HG02763 (cell line): Measurements from ENCODE around the gene SLC8A3.

Experiments used
- ATAC-seq: cut with Tn5 transposase; IDR thresholded peaks from one replicate; pipeline ENCODE4 v1.9.1; 2021; ENCODE audit warnings: mild to moderate bottlenecking, moderate library complexity; ENCODE audit not compliant: unreplicated experiment

The SLC8A3 gene

DNA sequence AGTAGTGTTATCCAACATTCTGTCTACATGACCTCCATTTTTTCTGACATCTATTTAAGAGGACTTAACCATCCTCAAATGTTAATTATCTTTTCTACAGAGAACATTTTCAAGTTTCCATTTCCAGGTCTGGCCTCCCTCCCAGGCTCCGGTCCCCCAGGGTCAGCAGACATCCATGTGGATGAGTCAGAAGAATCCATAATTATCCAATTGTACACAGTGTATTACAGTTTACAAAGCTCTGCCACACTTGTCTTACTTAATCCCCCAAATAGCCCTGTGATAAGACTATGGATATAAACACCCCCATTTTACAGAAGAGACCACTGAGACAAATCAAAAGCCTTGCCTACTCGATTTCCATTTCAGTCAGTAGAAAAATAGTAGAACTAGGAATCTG lies 65.0 kb downstream of the SLC8A3 start:
- ATAC-seq, result no peak

DNA sequence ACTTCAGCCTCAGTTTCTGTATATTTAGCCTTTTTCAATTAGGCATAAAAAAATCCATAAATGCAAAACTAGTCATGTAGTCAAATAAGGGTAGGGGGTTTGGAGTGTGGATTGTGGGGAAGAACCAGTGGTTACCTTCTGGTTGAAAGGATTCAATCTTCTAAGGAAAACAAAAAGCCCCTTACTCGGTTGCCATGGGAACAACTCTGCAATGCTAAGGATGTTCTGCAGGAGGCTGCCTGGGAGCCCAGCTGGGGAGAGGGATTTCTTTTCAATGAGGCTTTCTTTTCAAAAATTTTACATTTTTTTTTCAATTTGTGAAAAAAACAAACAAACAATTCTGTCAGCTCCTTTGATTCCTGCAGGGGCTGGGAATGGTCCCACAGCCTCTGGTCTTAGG lies 67.2 kb downstream of the SLC8A3 start:
- ATAC-seq, result no peak

DNA sequence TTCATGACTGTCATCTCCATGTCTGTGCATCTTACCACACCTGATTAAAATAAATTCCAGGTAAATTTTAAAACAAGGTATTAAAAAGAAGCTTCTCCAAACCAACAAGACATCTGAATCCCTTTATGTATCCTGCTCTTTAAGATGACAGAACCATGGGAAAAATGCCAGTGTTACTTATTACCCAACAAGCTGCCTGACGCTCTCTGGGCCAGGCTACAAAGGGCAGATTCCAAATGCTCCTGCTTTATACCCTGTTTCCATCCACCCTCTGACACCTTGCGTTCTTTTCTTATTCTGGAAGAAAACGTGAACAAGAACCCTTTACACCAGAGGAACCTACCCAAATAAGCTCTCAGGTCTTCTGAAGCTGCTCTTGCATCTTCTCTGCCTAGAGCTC lies 70.7 kb downstream of the SLC8A3 start:
- no peak for ATAC-seq

DNA sequence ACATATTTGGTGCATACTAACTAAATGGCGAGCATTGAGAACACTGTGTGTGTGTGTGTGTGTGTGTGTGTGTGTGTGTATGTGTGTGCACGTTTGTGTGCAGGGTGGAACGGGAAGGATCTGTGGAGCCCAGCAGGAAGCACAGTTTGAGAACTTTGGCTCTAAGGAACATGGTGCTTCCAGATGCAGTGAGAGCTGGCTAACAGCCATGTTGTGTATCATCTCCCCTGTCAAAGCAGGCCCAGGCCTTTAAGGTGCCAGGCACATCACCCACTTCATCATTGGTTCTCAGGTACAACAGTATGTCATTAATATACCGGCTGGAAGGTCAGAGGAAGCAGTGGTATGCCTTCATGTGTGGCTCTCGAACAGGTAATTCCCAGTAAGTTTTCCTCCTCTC lies 72.5 kb downstream of the SLC8A3 start:
- no peak for ATAC-seq

DNA sequence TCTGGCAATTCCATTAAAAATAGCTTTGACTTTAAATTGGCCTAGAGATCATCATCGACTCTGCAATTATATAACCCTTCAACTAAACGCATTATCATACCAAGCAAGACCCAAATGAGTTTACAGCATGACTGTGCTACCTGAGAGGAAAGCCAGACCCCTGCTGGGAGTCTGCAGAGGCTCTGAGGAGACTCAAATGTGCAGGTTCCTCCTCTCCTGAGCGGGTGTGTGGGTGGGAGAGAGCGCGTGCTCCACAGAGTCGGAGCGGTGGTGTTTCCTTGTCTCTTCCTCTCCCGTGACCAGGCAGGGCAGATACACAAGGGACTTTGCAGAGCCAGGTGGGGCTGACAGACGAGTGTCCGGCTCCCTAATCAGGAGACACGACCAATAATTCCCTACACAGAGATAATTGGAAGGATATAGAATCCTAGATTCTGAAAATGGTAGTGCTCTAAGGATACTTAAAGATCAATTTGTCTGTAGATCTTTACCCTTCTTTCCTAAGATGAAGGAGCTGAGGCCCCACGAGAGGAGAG lies 74.1 kb downstream of the SLC8A3 start:
- ATAC-seq, result no peak

DNA sequence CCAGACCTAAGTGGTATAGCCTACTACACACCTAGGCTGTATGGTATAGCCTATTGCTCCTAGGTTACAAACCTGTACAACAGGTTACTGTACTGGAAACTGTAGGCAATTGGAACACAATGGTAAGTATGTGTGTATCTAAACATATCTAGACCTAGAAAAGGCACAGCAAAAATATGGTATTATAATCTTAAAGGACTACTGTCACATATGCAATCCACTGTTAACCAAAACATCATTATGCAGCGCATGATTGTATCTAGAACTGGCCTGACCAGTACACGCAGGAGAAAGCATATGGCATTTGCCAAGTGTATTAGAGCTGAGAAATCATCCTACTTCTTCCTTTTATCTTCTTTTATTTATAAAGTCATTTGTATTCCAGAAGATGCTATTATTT lies 75.5 kb downstream of the SLC8A3 start:
- ATAC-seq, result no peak

DNA sequence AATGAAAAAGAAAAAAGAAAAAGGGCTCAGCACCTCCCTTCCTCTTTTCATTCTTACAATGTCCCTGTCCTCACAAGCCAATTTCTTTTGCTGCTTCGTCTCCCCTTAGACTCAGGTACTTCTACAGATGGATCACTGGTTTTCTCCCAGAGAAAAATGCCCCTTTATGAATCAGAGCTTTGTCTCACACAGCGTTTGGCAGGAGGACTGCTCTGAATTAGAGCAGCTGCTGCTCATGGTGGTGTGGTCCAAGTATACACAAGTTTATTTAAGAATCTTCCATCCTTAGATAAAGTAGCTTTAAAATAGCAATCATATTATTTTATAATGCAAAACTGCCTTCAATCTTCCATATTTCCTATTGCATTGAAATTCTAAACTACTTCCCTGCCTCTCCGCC lies 80.3 kb downstream of the SLC8A3 start:
- ATAC-seq, result no peak

DNA sequence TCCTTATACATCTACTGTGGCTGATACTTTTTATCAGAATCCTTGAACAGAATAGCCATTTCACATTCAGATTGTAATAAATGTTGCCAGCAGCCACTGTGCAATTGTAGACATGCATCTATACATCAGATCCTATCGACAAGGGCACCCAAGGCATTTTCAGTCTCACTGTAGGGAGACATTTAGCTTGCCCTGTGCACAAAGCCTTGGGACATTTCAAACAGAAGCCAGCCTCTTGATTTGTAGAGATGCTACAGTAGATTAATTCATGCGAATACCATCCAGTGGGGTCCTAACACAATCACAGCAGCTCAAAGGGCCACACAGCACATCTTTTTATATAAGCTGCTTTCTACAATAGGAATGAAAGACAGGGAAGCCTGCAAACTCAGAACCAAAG lies 81.4 kb downstream of the SLC8A3 start:
- no peak for ATAC-seq

DNA sequence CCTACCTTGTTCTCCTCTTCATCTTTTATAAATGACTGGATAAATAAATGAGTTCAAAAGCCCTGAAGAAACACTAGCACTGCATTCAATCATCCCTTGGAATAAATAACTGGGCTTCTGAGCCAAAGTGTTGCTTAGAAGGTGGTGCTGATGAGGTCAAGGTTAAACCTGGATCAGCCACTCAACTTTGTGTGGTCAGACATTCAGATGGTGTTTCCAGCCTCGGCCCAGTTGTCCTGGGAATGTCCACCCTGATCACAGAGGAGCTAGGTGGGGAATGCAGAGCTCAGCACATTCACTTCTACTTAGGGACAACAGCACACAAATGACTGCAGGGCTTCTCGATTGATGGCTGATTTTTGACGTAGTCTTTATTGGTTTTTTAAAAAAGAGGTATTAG lies 88.7 kb downstream of the SLC8A3 start:
- no peak for ATAC-seq

DNA sequence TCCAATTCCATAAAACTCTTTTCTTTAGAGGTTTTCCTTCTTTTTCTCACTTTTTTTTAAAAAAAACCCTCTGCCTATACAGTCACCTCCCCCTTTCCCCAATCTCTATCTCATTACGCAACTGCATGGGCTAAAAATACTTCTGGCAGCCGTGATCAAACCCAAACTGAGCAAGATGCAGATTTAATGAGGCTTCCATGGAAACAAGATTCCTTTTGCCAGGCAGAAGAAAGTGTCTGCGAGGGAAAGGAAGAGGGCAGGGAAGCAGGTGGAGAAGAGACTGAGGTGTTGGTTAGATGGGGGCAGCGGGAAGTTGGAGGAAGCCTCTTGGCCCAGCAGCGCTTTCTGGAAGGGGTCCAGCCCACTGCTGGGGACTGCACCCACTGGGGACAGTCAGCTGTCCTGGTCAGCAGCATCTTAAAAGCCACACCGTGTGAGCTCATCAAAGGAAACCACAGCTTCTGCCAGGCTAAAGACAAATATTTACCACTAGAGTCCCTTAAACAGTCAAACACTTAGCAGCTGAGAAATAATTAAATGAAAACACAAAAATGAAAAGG lies 90.4 kb downstream of the SLC8A3 start:
- no peak for ATAC-seq

DNA sequence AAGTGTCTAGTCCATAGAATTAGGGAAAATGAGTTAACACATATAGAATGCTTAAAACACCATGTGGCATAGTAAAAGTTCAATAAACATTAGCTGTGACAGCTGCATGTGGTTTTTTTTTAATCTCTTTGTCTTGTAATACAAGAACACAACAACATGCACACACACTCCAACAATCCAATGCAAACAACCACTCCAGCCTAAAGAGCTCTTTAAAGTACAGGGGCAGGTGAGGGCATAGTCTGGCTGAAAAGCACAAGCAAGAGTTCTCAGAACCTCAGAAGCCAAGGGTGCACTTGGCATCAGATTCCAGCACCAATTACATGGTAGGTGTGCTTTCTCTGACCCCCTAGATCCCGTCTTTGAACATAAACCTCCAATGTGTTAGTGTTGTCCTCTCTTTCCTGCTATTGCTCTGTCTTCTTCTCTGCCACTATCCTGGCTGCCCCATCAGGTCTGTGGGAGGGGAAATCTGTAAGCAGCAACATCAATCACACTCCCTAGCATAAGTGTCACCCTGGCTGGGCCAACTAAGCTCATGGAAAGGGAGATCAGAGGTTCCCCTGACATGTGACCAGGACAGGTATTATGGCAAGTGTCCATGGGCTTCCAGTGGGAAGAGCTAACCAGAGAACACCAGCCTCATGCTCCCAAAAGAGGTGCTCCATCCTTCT lies 91.0 kb downstream of the SLC8A3 start:
- ATAC-seq, result no peak

DNA sequence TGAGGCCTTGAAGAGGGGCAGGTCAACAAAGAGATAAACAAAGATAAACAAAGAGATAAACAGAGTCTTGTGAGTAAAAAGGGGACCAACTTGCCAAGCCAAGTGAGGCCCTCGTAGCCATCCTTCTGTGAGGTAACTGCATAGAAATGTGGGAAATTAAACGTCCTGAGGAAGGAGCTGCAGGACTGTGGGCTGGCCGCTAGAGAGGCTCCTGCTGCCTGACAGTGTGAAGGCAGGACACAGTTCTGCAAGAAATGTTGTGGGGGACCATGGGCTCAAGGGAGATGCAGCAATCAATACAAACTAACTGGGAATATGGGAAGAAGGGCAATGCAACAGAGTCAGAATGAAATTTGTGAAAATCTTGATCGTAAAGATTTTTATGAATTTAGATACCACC lies 91.9 kb downstream of the SLC8A3 start:
- ATAC-seq, result no peak

DNA sequence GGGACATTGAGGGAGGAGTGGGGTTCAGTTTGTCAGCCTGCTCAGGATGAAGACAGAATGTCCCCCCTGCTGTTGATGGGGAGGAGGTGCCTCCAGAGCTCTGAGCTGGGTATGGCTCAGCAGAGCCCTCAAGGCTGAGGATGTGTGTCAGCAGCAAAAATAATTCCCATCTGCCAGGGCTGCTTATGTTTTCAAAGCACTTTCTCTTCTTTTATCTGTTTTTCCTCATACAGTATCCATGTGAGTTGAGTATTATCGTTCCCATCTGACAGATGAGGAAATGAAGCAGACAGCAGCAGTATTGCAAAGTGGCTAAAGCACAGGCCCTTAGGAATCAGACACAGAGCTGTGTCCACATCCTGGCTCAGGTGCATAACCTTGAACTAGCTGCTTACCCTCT lies 94.1 kb downstream of the SLC8A3 start:
- ATAC-seq, result no peak

DNA sequence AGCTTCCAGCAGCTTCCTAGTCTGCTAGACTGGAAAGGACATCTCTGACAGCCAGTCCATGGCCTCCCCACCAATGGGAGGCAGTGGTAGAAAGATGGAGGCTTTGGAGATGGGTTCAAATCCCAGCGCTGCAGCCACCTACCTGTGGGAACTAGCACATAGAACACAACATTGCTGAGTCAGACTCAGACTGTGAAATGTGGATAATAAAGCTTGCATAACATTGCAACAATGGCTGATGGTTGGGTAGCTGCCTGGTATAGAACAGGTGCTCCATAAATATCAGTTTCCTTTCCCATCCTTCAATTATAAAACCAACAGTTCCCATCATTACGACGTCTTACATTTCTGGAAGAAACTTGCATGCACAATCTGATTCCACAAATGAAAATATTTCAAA lies 94.6 kb downstream of the SLC8A3 start:
- no peak for ATAC-seq

DNA sequence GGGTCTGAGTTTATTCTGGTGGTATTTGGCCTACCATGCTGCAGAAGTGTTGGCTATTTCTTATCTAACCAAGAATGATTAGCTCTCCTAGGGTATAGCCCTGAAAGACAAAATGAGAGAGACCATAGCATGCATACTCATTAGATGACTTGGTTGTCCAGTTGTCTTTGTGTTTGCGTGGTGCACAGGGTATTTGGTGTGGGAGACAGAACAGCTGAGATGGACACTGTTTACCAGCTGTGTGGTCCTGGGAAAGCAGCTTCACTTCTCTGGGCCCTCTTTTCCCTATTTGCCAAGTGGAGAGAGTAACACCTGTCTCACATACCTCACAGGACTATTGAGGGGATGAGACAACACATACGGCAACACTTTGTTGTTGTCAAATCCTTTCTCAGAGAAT lies 95.6 kb downstream of the SLC8A3 start:
- no peak for ATAC-seq

DNA sequence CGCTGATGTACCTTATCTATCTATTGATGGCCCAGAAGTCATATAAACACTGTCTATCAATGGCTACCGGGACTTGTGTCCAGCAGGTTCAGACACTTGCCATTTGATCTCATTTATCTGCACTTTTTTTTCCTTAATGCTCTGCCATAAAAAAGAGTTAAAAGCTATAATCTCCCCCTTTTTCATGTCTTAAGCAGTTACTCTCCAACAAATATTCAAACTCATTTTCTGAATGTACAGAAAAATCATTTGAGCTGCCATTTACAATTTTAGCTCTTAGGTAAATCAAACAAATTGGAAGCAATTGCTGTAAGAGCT lies 101.4 kb downstream of the SLC8A3 start:
- ATAC-seq, result no peak

DNA sequence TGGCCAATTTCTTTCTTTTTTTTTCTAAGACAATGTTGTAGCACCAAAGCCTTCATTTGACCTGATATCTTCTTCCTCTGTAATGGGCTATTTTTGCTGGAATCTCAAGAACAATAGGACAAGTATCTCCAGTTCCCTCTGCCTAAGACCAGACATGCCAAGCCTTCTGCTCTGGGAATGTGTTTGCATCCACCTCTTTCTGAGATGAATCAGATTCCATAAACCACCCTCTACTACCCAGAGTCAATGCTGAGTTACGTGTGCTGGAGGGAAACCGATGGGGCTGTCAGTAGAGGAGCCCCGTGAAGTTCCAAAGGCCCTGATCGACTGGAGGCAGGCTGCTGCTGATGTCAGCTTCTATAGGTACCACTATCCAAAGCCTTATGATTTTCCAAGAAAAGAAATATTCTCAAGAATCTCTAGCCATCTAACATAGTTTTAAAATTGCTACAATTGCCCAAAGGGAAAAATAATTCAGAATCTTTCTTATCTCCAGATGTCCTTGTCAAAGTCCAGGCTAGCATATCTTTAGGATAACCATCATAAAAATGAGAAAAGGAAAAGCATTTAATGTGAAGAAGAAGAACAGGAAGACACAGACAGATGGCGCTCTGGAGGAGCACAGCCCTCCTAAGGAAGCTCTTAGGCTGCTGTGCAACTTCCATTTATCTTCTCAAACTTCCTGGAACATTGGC lies 101.9 kb downstream of the SLC8A3 start:
- ATAC-seq, result no peak

DNA sequence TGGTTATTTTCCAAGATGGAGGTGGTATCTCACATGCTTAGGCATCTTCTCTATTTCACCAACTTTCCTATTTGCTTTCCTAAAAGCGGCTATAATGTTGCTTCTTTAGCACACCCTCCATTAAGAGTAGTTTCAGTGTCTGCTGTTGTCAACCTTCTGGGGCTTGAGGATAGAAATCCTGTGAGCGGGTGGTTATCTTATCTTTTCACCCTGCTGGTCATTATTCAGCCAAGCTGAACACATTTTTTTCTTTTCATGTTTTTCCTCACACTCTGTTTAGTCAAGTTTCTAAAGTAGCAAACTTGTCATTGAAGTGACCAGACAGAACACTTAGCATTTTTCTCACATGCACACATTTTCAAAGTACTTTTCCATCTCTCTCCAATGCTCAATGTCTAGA lies 104.5 kb downstream of the SLC8A3 start:
- ATAC-seq, result no peak

DNA sequence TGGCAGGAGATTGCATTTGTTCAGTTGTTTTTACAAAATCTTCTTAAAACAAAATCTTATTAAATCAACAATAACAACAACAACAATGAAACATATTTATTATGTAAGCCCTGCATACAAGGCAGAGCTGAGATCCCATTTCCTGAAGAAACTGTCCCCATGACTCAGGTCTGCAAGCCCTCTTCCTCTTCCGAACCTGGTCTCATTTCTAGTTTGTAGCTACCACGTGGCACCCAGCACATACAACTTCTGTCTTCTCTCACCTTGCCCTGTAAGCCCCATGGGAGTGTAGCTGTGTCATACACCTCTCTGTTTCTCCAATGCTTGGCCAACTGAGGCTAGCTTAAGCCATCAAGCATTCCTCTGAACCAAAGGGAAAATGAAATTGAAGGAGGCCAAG lies 106.4 kb downstream of the SLC8A3 start:
- ATAC-seq, result no peak

DNA sequence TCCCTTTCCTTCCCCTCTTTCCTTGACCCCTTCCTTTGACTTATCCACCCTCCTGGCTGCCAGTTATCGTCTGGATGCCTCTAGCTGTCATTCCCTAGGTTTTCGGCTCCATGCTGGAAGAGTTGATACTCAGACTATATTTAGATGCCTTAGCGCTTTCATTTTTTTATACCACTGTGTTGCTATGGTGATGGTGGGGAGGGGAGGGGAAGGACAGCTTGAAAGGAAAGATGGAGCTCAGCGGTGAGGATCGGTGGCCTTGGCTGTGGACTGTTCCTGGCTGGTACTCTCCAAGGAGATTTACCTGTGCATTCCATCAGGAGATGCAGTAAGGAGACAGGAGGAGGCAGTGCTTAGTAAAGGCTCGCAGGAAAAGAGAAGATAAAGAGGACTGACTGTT lies 108.7 kb downstream of the SLC8A3 start:
- no peak for ATAC-seq

DNA sequence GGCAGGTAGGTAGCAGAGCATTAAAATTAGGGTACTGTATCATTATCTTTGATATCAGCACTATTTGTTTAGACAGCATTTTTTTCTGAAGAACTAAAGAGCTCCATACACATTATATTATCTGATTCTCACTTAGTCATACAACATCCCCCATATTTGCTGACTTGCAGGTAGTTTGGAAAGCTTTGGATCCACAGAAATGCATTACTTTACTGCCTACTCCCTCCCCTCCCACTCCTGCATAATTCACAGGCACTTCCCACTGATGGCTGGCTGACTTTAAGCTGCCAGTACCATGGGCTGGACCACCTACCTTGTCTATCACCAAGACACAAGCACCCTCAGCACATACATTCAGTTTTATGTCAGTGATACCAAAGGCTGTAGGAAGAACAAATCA lies 110.4 kb downstream of the SLC8A3 start:
- ATAC-seq, result no peak

DNA sequence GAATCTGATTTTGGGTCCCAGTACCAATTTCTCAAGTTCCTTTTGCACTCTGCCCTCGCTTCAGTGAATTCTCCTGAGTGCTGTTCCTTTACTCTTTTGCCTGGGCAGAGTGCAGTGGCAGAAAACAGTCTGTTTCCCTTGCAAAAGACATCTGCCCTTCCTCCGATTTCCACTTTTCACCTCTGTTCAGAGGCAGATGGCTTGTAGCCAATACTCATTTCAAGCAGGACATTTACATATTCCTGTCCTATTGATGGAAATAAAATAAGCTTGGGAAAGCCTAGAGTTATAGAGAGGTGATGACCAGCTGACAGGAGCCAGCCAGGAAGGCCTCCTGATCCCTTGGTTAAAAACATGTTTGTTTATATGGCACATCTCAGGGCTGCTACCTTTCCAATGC lies 111.0 kb downstream of the SLC8A3 start:
- no peak for ATAC-seq

DNA sequence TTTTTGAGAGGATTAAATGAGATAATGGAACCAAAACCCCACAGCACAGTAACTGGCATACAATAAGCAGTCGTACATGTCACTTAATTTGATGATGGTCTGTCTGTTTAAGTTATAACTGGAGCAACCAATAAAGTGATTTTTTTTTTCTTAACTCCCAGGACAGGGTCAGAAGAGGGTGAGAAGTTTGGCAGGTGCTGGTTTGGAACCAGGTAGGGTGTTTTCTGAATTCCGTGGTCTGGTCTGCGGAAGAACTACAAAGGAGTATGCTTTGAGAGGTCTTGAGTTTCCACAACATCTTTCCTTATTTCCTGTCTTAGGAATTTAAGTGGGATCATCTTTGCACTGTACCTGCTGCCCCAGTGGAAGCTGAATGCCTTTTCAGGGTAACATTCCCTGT lies 111.7 kb downstream of the SLC8A3 start:
- ATAC-seq, result no peak
